Suprapubic skin (tissue), 3 donors: ENCODE results near the gene INMT.

Experiments
- CTCF ChIP-seq, 2 donors: fragments of 200-600 bp in 1 of 2; fragments of 450-650 bp in 1 of 2; sonication (generic) in 1 of 2; IDR thresholded peaks; one replicate each; pipeline ENCODE4 v1.5.1; 2016 to 2019; ENCODE audit warnings: antibody characterized with exemption in 2 of 2, mild to moderate bottlenecking in 1 of 2, moderate library complexity in 1 of 2
- EP300 ChIP-seq: sonication (generic); formaldehyde crosslinking; IDR thresholded peaks from one replicate; pipeline ENCODE4 v1.6.1; 2017; ENCODE audit warnings: antibody characterized with exemption
- POLR2A ChIP-seq, 2 donors: fragments of 450-650 bp; IDR thresholded peaks; one replicate each; pipeline ENCODE4 v1.6.1; 2017; ENCODE audit warnings: antibody characterized with exemption in 2 of 2, mild to moderate bottlenecking in 2 of 2, moderate library complexity in 2 of 2

GRCh38 chr7:30752979-30753378, 1.0 kb downstream of the INMT start:
- TF ChIP-seq CTCF (IDR thresholded peaks at IDR 0.05) (no peak), POLR2A (IDR thresholded peaks at IDR 0.05) (no peak), EP300 (no peak)
